Measurements from ENCODE around the gene M1AP. TPM values are rescaled to one million over a fixed set of nuclear protein-coding genes. Genes with fewer than 3 reads are reported as not detected.

Gene M1AP
- total and polyA plus RNA-seq, 9 of the 15 experiments (the other 6 are each of a cell fraction or from before 2014, with no cell fraction given), result 0.06 to 0.33 (median 0.11) TPM; not detected in 4

- Histone ChIP-seq H3K36me3 (ENCODE audit: control insufficient read depth, insufficient read depth, low read length) (no peaks in the 10 kb centered on the region), H3K4me1 (replicated peaks in 1 of 2; ENCODE audit: control insufficient read depth in 2 of 2, insufficient read depth in 2 of 2, low read length in 2 of 2) (peaks cover 0 to 42% of the 10 kb centered on the region in 2 experiments; a peak in 4 of 5 replicates), H3K9me1 (ENCODE audit: control insufficient read depth, insufficient read depth, low read length) (no peaks in the 10 kb centered on the region), H3K79me2 (ENCODE audit: control insufficient read depth, insufficient read depth, low read length) (no peaks in the 10 kb centered on the region), H3K4me2 (ENCODE audit: insufficient read depth, low read length) (peak overlapping the region; percentile 60), H3K9me3 (replicated peaks; ENCODE audit: control insufficient read depth, insufficient read depth, low read depth, low read length) (no peaks in the 10 kb centered on the region), H2AFZ (ENCODE audit: low read depth, low read length) (peak overlapping the region; percentile 93), H3K9ac (ENCODE audit: insufficient read depth in 1 of 2, low read depth in 2 of 2, low read length in 2 of 2) (peak overlapping the region in 1 of 2 experiments; percentile 18; a peak in 1 of 4 replicates), H3K4me3 (no peak overlapping the region), H4K20me1 (replicated peaks; ENCODE audit: control insufficient read depth, insufficient read depth, low read length) (no peaks in the 10 kb centered on the region), H3K27me3 (ENCODE audit: control insufficient read depth in 2 of 2, insufficient read depth in 2 of 2, low read length in 2 of 2) (no peaks in the 10 kb centered on the region), H3K27ac (ENCODE audit: extremely low read depth, low read depth, low read length) (peak overlapping the region; percentile 43)
- ChIA-PET POLR2A (interaction anchor here (0.9 to 1.2 kb wide), 3 partner anchors 9 to 106 kb away, joined by 3 to 4 read pairs (median 4); no protein-coding TSS in a partner anchor), CTCF (ENCODE audit: low intra/inter-chr PET ratio) (no interaction called here)
- WGBS (ENCODE audit: insufficient coverage, low coverage, missing lambda C conversion rate), result 28% methylated on average over 7 of the region's 7 CpGs
- in situ Hi-C loops (cut with MboI), result loop anchor here (5.0 kb wide), 1 partner anchor 87 kb away; no protein-coding TSS in a partner anchor
- TSS peak; percentile 81 for BruUV-seq (replicated peaks)
- ATAC-seq (peak; percentile 76), DNase-seq (ENCODE audit: extremely low read depth in 1 of 4, low spot score in 3 of 4) (peak in 2 of 4 experiments; percentile 63 to 70), FAIRE-seq (peak; percentile 54)
- intact Hi-C loops (cut with micrococcal nuclease), result loop anchor here (5.0 kb wide), 1 partner anchor 72 kb away; no protein-coding TSS in a partner anchor
- TF ChIP-seq L3MBTL2 (IDR thresholded peaks at IDR 0.05) (peak; percentile 70), ZFPM2 (CRISPR knock-in tag; IDR thresholded peaks at IDR 0.05) (no peak), ZNF184 (CRISPR knock-in tag; IDR thresholded peaks at IDR 0.05) (no peak), LCOR (CRISPR knock-in tag; IDR thresholded peaks at IDR 0.05) (no peak), MYC (IDR thresholded peaks at IDR 0.05; ENCODE audit: low read depth, low read length) (0 out of 2 replicates have a peak, but pooled peaks have one; percentile 28), MYC (CRISPR knock-in tag; IDR thresholded peaks at IDR 0.05; ENCODE audit: borderline replicate concordance, low read depth) (no peak), FOXK2 (conservative IDR thresholded peaks at IDR 0.05 in 1 of 2, IDR thresholded peaks at IDR 0.05 in 1 of 2; ENCODE audit: low read depth in 2 of 2) (no peak; a peak in 1 of 4 replicates), MCM7 (IDR thresholded peaks at IDR 0.05) (no peak), ZNF146 (CRISPR knock-in tag; IDR thresholded peaks at IDR 0.05; ENCODE audit: unreplicated experiment) (no peak), STAG1 (CRISPR knock-in tag; IDR thresholded peaks at IDR 0.05; ENCODE audit: borderline replicate concordance) (no peak), TAF1 (IDR thresholded peaks at IDR 0.05; ENCODE audit: control insufficient read depth, extremely low read depth, insufficient read depth, low read length, severe bottlenecking) (no peak), ATF3 (IDR thresholded peaks at IDR 0.05) (no peak), ATF3 (CRISPR knock-in tag; conservative IDR thresholded peaks at IDR 0.05) (no peak), IRF9 (tag; IDR thresholded peaks at IDR 0.05) (no peak), ID3 (CRISPR knock-in tag; IDR thresholded peaks at IDR 0.05) (no peak), ID3 (tag; IDR thresholded peaks at IDR 0.05) (no peak), TAF9B (IDR thresholded peaks at IDR 0.05; ENCODE audit: partially characterized antibody) (peak; percentile 24), FOXJ3 (CRISPR knock-in tag; IDR thresholded peaks at IDR 0.05) (no peak), KAT7 (CRISPR knock-in tag; IDR thresholded peaks at IDR 0.05; ENCODE audit: borderline replicate concordance) (0 out of 2 replicates have a peak, but pooled peaks have one; percentile 36), MBD2 (IDR thresholded peaks at IDR 0.05; ENCODE audit: borderline replicate concordance, low read depth) (no peak), ZNF699 (CRISPR knock-in tag; IDR thresholded peaks at IDR 0.05; ENCODE audit: insufficient replicate concordance) (no peak)
These were observed 74.2 kb downstream of the M1AP start for GRCh38 chr2:74573747-74574562.
